SK-N-SH (cell line): ENCODE measurements around the gene EVA1A.

ENCODE experiments used
- CTCF ChIP-seq: fragments of 200-600 bp; sonication (generic); IDR thresholded peaks from 2 replicates; pipeline ENCODE4 v1.6.1; 2017; ENCODE audit warnings: antibody characterized with exemption, mild to moderate bottlenecking, moderate library complexity
- FOXM1 ChIP-seq: IDR thresholded peaks from 2 replicates; pipeline ENCODE4 v1.4.0; 2012; ENCODE audit warnings: low read depth, mild to moderate bottlenecking
- POLR2AphosphoS5 ChIP-seq: IDR thresholded peaks from 2 replicates; pipeline ENCODE4 v1.6.1; 2012; ENCODE audit warnings: low read depth, low read length
- RXRA ChIP-seq: IDR thresholded peaks from 2 replicates; pipeline ENCODE4 v1.4.0; 2012; ENCODE audit warnings: low read depth, mild to moderate bottlenecking, borderline replicate concordance
- SMC3 ChIP-seq: IDR thresholded peaks from 2 replicates; pipeline ENCODE4 v1.6.1; 2012; ENCODE audit warnings: low read depth, low read length, improper control_type of control experiment

- TF ChIP-seq RXRA (no peak), SMC3 (peak; percentile 32), POLR2AphosphoS5 (no peak), CTCF (no peak), FOXM1 (no peak)
Measured at GRCh38 chr2:75574106-75574505, 13.4 kb upstream of the EVA1A start.
